Dendritic cell treated with granulocyte-macrophage colony-stimulating factor and Interleukin-4, amounts not matched to agents 40 ng/mL and 50 ng/mL, for 4 days (primary cell): ENCODE data around the gene TANC1.
A peak's percentile ranks its signal among the peaks of the same experiment; 100 is the strongest.

Experiments used
- H3K27ac Mint-ChIP-seq: one replicate; pipeline ENCODE4 v1.8.0; 2022; ENCODE audit warnings: mild to moderate bottlenecking, mixed read lengths
- H3K27me3 Mint-ChIP-seq: one replicate; pipeline ENCODE4 v1.8.0; 2022; ENCODE audit warnings: mild to moderate bottlenecking, mixed read lengths
- H3K36me3 Mint-ChIP-seq: one replicate; pipeline ENCODE4 v1.8.0; 2022; ENCODE audit warnings: low read depth, mixed read lengths
- H3K4me1 Mint-ChIP-seq: one replicate; pipeline ENCODE4 v1.8.0; 2022; ENCODE audit warnings: low read depth, mixed read lengths
- H3K4me3 Mint-ChIP-seq: one replicate; pipeline ENCODE4 v1.8.0; 2022; ENCODE audit warnings: mild to moderate bottlenecking, moderate library complexity, mixed read lengths
- H3K9me3 Mint-ChIP-seq: one replicate; pipeline ENCODE4 v1.8.0; 2022; ENCODE audit warnings: mixed read lengths
- intact Hi-C: fragments of 100-400 bp; cut with micrococcal nuclease; formaldehyde crosslinking; loops from one replicate; pipeline ENCODE4 v1.15.0; 2022

Gene TANC1

DNA sequence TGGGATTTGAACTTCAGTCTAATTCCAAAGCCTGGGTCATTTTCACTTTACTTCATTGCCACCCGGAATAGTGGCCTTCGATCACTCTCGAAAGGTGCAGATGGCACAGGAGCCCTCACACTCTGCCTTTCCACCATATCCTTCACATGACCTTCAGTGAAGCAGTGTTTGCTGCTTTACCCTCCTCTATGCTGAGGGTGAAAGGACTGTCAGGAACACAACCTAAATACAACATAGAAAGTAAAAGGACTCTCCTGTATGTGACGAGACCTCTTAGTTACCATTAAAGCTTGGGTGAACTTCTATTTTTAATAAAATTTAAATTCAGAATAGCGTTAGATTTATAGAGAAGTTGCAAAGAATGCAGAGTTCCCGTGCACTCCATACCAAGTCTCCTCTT lies 148.5 kb downstream of the TANC1 start:
- Mint-ChIP-seq H3K36me3 (no peaks in the 10 kb centered on the region), H3K9me3 (no peaks in the 10 kb centered on the region), H3K27ac (no peak overlapping the region), H3K4me3 (no peak overlapping the region), H3K4me1 (no peaks in the 10 kb centered on the region), H3K27me3 (no peaks in the 10 kb centered on the region)
- intact Hi-C loops, result no loop called here

DNA sequence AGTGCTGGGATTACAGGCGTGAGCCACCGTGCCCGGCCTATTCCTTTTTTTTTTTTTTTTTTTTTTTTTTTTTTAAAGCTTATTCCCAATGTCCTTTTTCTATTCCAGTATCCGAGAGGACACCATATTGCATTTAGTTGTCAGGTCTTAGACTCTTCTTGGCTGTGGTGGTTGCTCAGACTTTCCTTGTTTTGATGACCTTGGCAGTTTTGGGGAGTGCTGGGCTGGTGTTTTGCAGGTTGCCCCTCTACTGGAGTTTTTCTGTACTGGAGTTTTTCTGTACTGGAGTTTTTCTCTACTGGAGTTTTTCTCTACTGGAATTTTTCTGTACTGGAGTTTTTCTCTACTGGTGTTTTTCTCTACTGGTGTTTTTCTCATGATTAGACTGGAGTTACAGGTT lies 149.2 kb downstream of the TANC1 start:
- Mint-ChIP-seq H3K36me3 (no peaks in the 10 kb centered on the region), H3K27ac (no peak overlapping the region), H3K9me3 (no peaks in the 10 kb centered on the region), H3K4me3 (no peak overlapping the region), H3K27me3 (no peaks in the 10 kb centered on the region), H3K4me1 (no peaks in the 10 kb centered on the region)
- intact Hi-C loops, result loop anchor here (1.0 kb wide), 1 partner anchor 216 kb away; no protein-coding TSS in a partner anchor

DNA sequence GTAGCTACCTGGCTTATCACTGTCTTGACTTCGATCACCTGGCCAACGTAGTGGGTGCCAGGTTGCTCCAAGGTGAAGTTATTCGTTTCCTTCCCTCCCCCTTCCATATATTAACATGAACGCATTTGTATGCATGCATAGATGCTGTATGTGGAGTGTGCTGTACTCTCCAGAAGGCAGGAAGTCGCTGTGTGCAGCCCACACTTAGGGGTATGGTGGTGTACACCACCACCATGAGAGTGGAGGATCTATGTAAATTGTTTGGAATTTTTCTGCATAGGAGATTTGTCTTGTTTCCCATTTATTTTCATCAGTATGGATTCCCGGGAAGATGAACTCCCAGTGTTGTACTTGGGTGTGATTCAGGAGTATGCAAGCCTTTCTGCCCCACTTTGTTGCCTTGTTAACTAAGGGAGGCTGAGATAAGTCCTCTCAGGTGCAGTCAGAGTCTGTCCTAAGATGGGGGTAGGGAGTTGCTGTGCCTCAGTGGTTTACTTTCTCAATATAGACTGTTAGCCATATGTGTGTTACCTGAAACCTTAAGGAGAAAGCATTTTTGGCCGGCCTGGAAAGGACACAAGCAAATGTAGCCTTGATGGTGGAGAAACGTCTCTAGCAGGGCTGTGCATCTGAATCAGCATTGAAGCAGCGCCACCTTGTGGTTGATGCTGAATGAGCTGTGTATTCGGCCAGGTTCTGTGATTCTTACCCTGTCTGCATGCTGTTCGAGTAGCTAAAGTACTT lies 149.8 kb downstream of the TANC1 start:
- Mint-ChIP-seq H3K36me3 (no peaks in the 10 kb centered on the region), H3K27me3 (no peaks in the 10 kb centered on the region), H3K9me3 (no peaks in the 10 kb centered on the region), H3K4me1 (no peaks in the 10 kb centered on the region), H3K27ac (no peak overlapping the region), H3K4me3 (no peak overlapping the region)
- intact Hi-C loops, result loop anchor here (1.0 kb wide), 1 partner anchor 217 kb away; no protein-coding TSS in a partner anchor

DNA sequence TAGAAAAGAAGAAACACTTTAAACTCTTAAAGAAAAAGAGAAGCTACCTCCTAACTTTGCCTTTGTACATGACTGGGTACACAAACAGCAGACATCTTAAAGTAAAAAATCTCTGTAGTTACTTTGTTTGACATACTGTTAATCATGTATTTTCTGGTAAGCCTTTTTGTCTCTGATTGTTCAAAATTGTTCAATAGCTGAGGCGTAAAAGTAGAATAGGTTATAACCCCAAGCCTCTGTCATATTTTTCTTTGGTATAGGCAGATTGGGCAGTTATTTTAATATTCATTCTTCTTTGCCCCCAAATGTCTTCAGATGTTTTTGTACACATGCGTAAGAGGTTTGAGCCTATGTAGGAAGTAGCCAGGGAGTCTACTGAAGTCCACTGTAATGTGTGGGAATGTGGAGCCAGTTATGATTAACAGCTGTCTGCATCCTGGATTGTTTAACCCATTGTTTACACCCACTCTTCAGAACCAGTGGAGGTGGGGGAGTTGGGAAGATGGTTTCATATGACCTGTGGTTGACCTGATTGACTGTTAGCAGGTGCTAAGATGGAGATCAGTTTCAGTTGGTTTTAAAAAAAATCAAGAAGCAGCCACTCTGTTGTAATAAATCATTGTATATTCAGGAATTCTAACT lies 150.5 kb downstream of the TANC1 start:
- H3K27ac Mint-ChIP-seq, result no peak overlapping the region

DNA sequence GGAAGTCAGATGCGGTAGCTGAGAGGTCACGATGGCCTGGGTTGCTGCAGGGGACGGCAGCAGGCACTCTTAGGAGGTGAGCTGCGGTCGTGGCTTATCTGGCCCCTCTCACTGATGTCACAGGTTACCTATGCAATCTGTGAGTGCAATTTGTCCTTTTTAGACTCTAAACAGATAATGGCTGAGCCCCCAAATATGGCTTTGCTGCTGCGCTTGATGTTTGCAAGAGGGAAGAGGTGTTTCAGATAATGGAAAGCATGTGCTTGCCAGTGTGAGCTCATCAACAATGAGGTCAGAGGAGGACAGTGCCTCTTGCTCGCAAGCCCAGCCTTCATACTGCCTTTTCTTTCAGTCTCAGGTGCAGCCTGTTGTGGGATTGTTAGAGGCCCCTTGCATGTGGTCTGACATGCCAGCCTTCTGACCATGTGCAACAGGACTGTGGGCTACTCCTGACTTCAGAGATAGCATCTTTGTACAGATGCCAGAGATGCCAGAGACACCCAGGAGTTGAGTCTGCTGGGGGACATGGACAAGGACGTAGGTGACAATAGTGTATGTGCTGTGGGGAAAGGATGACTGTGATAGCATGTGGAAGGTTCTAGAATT lies 151.3 kb downstream of the TANC1 start:
- Mint-ChIP-seq H3K27me3 (no peaks in the 10 kb centered on the region), H3K27ac (no peak overlapping the region), H3K4me3 (no peak overlapping the region), H3K36me3 (no peaks in the 10 kb centered on the region), H3K4me1 (peaks cover 13% of the 10 kb centered on the region), H3K9me3 (no peaks in the 10 kb centered on the region)
- intact Hi-C loops, result no loop called here

More for the DNA sequence above, 150.5 kb downstream of the TANC1 start:
- Mint-ChIP-seq H3K4me1 (peaks cover 5% of the 10 kb centered on the region), H3K9me3 (no peaks in the 10 kb centered on the region), H3K36me3 (no peaks in the 10 kb centered on the region), H3K27me3 (no peaks in the 10 kb centered on the region), H3K4me3 (no peak overlapping the region)
- intact Hi-C loops, result loop anchor here (1.0 kb wide), 1 partner anchor 218 kb away; no protein-coding TSS in a partner anchor

DNA sequence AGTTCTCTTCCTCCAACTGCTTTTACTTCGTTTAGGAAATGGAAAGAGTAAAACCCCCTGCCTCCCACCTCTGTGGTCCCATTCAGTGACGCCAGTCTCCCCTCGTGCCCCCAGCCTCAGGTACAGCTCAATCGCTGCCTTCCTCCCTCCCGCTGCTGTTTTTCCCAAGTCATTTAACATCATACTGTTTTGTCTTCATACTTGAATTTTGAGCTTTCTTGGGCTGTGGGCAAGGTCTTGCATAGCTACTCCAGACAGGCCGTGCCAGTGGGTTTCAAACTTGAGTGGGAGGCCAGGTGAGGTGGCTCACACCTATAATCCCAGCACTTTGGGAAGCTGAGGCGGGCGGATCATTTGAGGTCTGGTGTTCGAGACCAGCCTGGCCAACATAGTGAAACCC lies 155.3 kb downstream of the TANC1 start:
- intact Hi-C loops, result no loop called here
- no peak overlapping the region for H3K4me3 Mint-ChIP-seq
- no peaks in the 10 kb centered on the region for H3K9me3 Mint-ChIP-seq
- H3K27me3 Mint-ChIP-seq, result no peaks in the 10 kb centered on the region
- peak overlapping the region; percentile 78 for H3K27ac Mint-ChIP-seq
- H3K4me1 Mint-ChIP-seq, result peaks cover 26% of the 10 kb centered on the region
- no peaks in the 10 kb centered on the region for H3K36me3 Mint-ChIP-seq

DNA sequence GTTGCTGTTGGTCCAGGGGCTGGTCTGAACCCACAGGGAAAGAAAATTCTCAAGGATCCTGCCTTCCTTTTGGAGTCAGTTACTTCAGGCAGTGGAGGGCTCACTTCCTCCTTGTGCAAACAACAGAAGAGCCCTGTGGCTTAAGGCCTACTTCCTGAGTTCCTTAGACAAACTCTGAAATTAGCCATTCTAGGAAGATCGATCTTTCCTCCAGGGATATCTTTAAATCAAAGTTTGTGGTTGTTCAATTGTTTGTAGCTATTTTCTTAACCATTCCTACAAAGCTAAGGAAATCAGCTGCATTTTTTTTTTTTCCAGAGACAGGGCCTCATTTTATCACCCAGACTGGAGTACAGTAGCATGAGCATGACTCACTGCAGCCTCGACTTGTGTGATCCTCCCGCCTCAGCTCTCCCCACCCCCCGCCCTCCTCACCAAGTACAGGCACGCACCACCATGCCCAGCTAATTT lies 156.0 kb downstream of the TANC1 start:
- H3K4me3 Mint-ChIP-seq, result no peak overlapping the region
- H3K27me3 Mint-ChIP-seq, result no peaks in the 10 kb centered on the region
- H3K4me1 Mint-ChIP-seq, result peaks cover 29% of the 10 kb centered on the region

DNA sequence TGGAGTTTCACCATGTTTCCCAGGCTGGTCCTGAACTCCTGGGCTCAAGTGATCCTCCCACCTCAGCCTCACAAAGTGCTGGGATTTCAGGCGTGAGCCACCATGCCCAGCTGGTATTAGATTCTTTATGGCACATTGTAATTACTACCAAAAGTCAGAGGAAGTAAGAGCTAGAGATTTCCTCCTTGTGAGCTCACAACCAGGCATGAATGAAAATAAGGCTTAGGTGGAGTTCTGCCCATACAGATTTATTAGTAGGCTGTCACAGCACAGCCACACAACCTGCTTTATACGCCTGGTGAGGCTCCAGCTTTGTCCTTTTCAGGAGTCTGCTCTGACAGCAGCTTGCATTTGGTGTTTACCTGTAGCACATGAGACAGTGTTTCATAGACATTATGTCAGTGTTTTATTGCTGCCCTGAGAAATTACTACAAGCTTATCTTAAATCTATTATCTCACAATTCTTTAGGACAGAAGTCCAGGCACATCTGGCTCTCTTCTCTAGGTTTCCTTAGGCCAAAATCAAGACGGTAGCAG lies 156.6 kb downstream of the TANC1 start:
- H3K4me1 Mint-ChIP-seq, result peaks cover 34% of the 10 kb centered on the region
- peak overlapping the region; percentile 78 for H3K27ac Mint-ChIP-seq
- no peaks in the 10 kb centered on the region for H3K9me3 Mint-ChIP-seq
- no peak overlapping the region for H3K4me3 Mint-ChIP-seq
- H3K36me3 Mint-ChIP-seq, result no peaks in the 10 kb centered on the region
- H3K27me3 Mint-ChIP-seq, result peaks cover under 1% of the 10 kb centered on the region
- intact Hi-C loops, result no loop called here

More for the DNA sequence above, 156.0 kb downstream of the TANC1 start:
- intact Hi-C loops, result no loop called here
- Mint-ChIP-seq H3K9me3 (no peaks in the 10 kb centered on the region), H3K36me3 (no peaks in the 10 kb centered on the region), H3K27ac (peak overlapping the region; percentile 78)

DNA sequence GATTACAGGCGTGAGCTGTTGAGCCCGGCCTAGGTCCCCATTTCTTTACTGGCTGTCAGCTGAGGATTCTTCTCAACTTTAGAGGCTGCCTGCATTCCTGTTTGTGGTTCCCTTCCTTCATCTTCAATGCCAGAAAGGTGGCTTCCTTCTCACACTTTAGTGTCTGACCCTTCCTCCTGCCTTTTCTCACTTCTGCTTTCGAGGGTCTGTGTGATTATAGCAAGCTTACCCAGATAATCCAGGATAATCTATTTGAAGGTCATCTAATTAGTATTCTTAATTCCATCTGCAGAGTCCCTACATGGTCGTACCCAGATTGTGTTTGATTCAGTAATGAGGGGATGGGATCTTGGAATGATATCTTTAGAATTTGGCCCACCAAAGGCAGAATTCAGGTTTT lies 157.4 kb downstream of the TANC1 start:
- intact Hi-C loops, result no loop called here
- H3K4me3 Mint-ChIP-seq, result no peak overlapping the region
- no peaks in the 10 kb centered on the region for H3K36me3 Mint-ChIP-seq
- H3K9me3 Mint-ChIP-seq, result no peaks in the 10 kb centered on the region
- peaks cover 43% of the 10 kb centered on the region for H3K4me1 Mint-ChIP-seq
- H3K27me3 Mint-ChIP-seq, result peaks cover 6% of the 10 kb centered on the region
- peak overlapping the region; percentile 78 for H3K27ac Mint-ChIP-seq

DNA sequence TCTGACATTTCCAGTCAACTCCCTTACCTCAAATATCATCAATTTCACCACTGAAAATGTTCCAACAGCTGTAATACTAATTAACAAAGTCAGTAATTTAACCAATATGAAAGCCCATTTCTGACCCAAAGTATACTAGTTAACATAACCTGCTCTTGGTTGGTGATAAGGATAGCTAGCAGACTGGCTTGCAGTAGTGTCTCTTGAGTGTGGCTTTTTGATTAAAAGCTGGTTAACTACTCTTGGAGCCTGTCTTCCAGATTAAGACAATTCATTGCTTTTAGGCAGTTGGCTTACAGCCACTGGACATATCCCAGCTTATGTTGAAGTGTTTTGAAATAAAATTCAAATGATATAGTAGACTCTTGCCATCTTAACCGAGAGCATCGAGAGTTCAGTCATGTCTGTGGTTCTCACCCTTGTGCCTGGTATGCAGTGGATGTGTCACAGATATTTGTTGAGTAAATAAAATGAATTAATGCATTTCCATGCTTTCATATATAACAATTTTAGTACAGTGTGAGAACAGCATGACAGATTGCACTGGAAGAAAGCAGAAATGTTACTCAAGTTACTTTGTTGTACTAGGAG lies 158.1 kb downstream of the TANC1 start:
- H3K36me3 Mint-ChIP-seq, result no peaks in the 10 kb centered on the region
- H3K27ac Mint-ChIP-seq, result no peak overlapping the region
- H3K9me3 Mint-ChIP-seq, result no peaks in the 10 kb centered on the region
- intact Hi-C loops, result no loop called here
- peaks cover 6% of the 10 kb centered on the region for H3K27me3 Mint-ChIP-seq
- peaks cover 43% of the 10 kb centered on the region for H3K4me1 Mint-ChIP-seq
- H3K4me3 Mint-ChIP-seq, result no peak overlapping the region

DNA sequence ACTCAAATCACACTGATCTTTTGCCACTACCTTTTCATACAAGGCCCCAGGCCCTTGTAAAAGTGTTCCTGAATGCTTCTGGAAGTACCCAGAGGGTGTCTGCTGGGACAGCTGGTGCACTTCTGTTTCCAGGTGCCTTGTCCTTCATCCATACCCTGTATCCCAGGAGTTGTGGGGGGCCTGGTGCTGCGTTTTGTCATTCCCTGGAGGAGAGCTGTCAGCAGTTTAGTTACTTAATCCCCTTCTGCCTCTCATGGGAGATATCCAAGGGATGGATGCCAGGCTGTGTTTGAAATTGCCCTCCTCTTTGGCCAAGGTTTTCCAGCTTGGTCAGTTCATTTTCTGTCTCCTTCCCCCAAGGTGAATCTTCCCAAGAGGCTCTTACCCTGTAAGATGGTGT lies 159.8 kb downstream of the TANC1 start:
- Mint-ChIP-seq H3K4me1 (peaks cover 43% of the 10 kb centered on the region), H3K27me3 (peaks cover 6% of the 10 kb centered on the region), H3K27ac (no peak overlapping the region), H3K36me3 (no peaks in the 10 kb centered on the region), H3K9me3 (no peaks in the 10 kb centered on the region), H3K4me3 (no peak overlapping the region)
- intact Hi-C loops, result no loop called here

DNA sequence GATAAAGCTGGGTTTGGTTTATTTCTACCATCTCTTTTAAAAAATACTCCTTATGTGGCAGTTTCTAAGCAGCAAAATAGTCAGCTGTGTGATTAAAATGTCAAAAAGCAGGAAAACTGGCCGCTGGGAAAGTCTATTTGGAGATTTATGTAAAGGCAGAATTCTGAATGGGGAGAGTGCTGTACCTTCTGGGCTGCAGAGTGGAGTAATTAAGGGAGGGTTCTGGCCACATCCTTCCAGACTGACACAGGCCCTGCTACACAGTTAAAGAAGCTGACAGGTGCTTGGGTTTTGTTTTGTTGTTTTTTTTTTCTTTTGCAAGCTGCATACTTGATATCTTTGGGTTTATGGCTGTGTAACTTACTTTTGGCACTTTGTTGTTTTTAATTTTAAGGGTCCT lies 160.8 kb downstream of the TANC1 start:
- intact Hi-C loops, result no loop called here
- H3K36me3 Mint-ChIP-seq, result no peaks in the 10 kb centered on the region
- H3K27me3 Mint-ChIP-seq, result peaks cover 6% of the 10 kb centered on the region
- no peak overlapping the region for H3K4me3 Mint-ChIP-seq
- no peak overlapping the region for H3K27ac Mint-ChIP-seq
- peaks cover 35% of the 10 kb centered on the region for H3K4me1 Mint-ChIP-seq
- H3K9me3 Mint-ChIP-seq, result no peaks in the 10 kb centered on the region

DNA sequence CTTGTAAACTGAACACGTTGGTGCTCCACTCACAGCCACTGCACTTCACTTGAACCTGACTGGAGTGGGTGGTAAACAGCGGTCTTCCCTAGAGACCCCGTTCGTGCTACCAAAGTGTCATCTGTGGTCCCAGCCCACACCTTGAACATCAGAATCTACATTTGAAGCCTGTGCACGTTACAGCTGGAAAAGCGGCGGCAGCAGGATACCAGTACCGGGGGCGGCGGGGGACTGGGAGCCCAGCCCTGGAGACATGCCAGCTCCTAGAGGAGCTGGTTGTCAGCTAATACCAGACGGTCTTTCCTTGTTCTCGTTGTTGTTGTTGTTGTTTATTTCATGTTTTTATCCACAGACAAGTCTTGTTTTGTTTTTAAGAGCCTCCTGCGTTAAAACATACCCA lies 161.4 kb downstream of the TANC1 start:
- H3K9me3 Mint-ChIP-seq, result no peaks in the 10 kb centered on the region
- H3K27ac Mint-ChIP-seq, result no peak overlapping the region
- no peaks in the 10 kb centered on the region for H3K36me3 Mint-ChIP-seq
- no peak overlapping the region for H3K4me3 Mint-ChIP-seq
- H3K4me1 Mint-ChIP-seq, result peaks cover 30% of the 10 kb centered on the region
- H3K27me3 Mint-ChIP-seq, result peaks cover 6% of the 10 kb centered on the region
- intact Hi-C loops, result no loop called here

DNA sequence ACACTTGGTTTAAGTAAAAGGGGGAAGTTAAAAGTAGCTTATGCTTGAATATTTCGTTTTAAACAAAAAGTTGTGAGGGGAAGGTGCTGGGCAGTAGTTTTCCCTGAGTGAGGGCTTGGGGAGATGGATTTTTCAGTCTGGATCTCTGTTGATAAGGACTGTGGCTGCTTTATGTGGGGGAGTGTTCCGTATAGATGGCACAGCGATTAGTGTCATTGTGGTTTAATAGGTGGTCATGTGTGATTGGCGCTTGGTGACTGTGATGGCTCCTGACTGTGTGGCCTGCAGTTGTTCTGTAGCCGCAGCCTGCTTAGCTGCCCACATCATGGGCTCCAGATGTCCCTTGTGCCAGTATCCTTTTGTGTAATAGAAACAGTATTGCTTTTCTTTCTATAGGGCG lies 161.9 kb downstream of the TANC1 start:
- no peak overlapping the region for H3K4me3 Mint-ChIP-seq
- intact Hi-C loops, result no loop called here
- no peaks in the 10 kb centered on the region for H3K36me3 Mint-ChIP-seq
- no peak overlapping the region for H3K27ac Mint-ChIP-seq
- peaks cover 6% of the 10 kb centered on the region for H3K27me3 Mint-ChIP-seq
- H3K9me3 Mint-ChIP-seq, result no peaks in the 10 kb centered on the region
- peaks cover 25% of the 10 kb centered on the region for H3K4me1 Mint-ChIP-seq
